Suppressor macrophage treated with lipopolysaccharide for 4 hours (primary cell): ENCODE measurements around the gene AP3M1.

Experiments used
- DNase-seq: peaks from one replicate; pipeline ENCODE4 v3.0.0-alpha.2; 2020

The AP3M1 gene

DNA sequence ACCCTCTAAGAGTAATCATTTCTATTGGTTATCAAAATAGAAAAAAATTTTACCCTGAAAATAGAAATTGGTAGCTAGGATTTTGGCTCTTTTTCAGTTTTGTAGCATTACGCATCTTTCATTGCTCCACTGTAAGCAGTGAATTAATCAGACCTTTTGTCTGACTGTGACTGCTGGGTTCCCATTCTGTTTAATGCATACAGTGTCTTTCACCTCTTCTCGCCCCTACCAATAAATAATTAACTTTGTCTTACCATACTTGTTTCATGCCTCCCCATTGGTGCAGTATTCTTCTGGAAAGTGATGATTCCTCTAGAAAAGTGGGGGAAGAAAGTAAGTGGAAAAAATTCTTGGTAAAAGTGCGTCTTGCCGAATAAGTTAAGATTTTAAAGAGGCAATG is 73.2 kb downstream of the AP3M1 start:
- no peak for DNase-seq

DNA sequence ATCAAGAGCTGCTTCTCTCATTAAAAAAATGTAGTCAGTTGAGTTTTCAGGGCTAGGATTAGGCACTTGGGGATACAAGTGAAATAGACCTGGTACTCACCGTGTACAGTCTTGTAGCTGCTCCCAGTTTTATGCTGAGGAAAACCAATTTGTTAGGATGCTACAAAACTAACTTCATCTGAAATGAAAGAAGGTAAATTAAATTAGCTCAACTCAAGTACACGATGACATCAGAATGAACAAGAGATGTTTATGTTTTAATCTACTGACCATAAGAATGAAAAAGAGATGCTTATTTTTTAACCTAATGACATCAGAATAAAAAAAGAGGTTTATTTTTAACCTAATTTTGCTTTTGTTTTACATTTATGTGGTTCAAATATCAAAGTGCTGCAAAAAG is 73.7 kb downstream of the AP3M1 start:
- no peak for DNase-seq

DNA sequence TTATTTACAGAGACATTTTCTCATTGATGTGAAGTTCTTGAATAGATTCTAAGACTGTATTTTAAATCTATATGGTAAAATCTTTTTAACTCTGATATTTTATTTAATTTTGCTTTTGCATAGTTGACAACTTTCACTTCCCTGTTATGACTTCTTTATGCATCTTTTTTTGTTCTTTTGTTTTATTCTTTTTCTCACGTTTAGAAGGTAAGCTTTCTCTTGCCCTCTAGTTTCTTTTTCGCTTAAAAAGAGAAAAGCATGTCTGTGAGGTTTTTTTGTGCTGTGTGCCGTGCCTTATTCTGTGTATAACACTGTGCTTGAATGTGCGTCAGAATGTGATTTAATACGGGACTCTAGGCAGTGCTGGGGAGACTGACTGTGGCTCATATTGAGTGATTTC is 74.7 kb downstream of the AP3M1 start:
- no peak for DNase-seq

DNA sequence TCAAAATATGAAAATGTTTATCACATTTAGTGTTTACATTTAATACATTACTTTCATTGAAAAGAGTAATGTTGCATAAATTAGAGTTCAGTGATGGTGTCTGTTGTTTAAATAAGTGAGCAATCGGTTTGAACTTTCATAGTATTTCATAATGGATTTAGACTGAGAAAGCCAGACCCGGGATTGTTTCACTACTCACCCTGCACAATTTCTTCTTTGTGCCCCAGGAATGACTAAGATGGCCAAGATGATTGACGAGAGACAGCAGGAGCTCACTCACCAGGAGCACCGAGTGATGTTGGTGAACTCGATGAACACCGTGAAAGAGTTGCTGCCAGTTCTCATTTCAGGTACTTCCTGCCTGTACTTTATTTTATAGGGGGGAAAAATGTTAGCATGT is 78.1 kb downstream of the AP3M1 start:
- no peak for DNase-seq

DNA sequence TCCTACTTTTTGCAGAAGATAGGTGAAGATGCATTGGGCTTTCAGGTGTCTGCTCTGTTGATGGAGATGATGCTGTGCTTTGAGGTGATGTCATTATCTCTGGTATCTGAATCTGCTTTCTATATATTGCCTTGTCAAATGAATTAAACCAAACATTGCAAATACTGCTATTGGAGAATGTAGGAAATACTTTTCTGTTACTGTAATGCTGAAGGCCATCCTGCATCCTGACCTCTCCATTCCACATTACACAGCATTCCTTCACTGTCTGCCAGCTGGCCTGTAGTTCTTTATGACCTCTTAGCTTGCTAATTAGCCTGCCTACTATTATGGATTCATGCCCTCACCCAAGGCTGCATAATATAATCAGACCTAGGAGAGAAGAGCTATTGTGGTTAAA is 79.5 kb downstream of the AP3M1 start:
- no peak for DNase-seq
